Measurements from ENCODE around the gene COPS7A.

COPS7A gene

GRCh38 chr12:6691473-6691872 is 32.4 kb upstream of the COPS7A start:
- no peak for DNase-seq (ENCODE audit: low spot score)
- in situ Hi-C loops (cut with MboI; ENCODE audit: low sequenced_read_pairs, unreplicated experiment): no loop called here
- no peak for TF ChIP-seq CTCF (IDR thresholded peaks at IDR 0.05; ENCODE audit: borderline replicate concordance, control extremely low read depth, extremely low read depth, insufficient read depth, missing control alignments)

- no peak for DNase-seq (ENCODE audit: low spot score)
- no peak for TF ChIP-seq CTCF (IDR thresholded peaks at IDR 0.05; ENCODE audit: borderline replicate concordance, control extremely low read depth, extremely low read depth, insufficient read depth, missing control alignments)
- in situ Hi-C loops (cut with MboI; ENCODE audit: low sequenced_read_pairs, unreplicated experiment): no loop called here
These were observed 31.0 kb upstream of the COPS7A start for GRCh38 chr12:6692888-6693287.

- no peak for TF ChIP-seq CTCF (IDR thresholded peaks at IDR 0.05; ENCODE audit: borderline replicate concordance, control extremely low read depth, extremely low read depth, insufficient read depth, missing control alignments)
- in situ Hi-C loops (cut with MboI; ENCODE audit: low sequenced_read_pairs, unreplicated experiment): no loop called here
- DNase-seq (ENCODE audit: low spot score): no peak
These were observed 30.0 kb upstream of the COPS7A start for GRCh38 chr12:6693832-6694355.

GRCh38 chr12:6694701-6695100 is 29.1 kb upstream of the COPS7A start:
- in situ Hi-C loops (cut with MboI; ENCODE audit: low sequenced_read_pairs, unreplicated experiment): no loop called here
- DNase-seq (ENCODE audit: low spot score): no peak
- no peak for TF ChIP-seq CTCF (IDR thresholded peaks at IDR 0.05; ENCODE audit: borderline replicate concordance, control extremely low read depth, extremely low read depth, insufficient read depth, missing control alignments)

- DNase-seq (ENCODE audit: low spot score): no peak
These were observed 28.4 kb upstream of the COPS7A start for GRCh38 chr12:6695313-6696045.

More at GRCh38 chr12:6695313-6696045, 28.4 kb upstream of the COPS7A start:
- TF ChIP-seq CTCF (IDR thresholded peaks at IDR 0.05; ENCODE audit: borderline replicate concordance, control extremely low read depth, extremely low read depth, insufficient read depth, missing control alignments): no peak
- in situ Hi-C loops (cut with MboI; ENCODE audit: low sequenced_read_pairs, unreplicated experiment): no loop called here
